ENCODE measurements around the gene CRIP2.

Gene CRIP2

GRCh38 chr14:105488781-105489541 is 14.3 kb downstream of the CRIP2 start:
- no peak for DNase-seq (ENCODE audit: low read depth)

GRCh38 chr14:105489542-105490266 is 15.1 kb downstream of the CRIP2 start:
- DNase-seq (ENCODE audit: low read depth) = peak; percentile 81

GRCh38 chr14:105490267-105490571 is 15.6 kb downstream of the CRIP2 start:
- DNase-seq (ENCODE audit: low read depth) = no peak

- peak; percentile 98 for DNase-seq (ENCODE audit: low read depth)
Measured at GRCh38 chr14:105490572-105491365, 16.1 kb downstream of the CRIP2 start, which contains the start of gene TEDC1. Gene TEDC1, plus strand, starts transcription at chr14:105491246. Its CDS starts 130 bp downstream, at chr14:105491376.

- peak; percentile 70 for DNase-seq (ENCODE audit: low read depth)
Measured at GRCh38 chr14:105491366-105491973, 16.8 kb downstream of the CRIP2 start.

GRCh38 chr14:105492031-105492970 is 17.7 kb downstream of the CRIP2 start:
- DNase-seq (ENCODE audit: low read depth) = no peak

- DNase-seq (ENCODE audit: low read depth) = no peak
Measured at GRCh38 chr14:105492971-105493871, 18.6 kb downstream of the CRIP2 start.

- no peak for DNase-seq (ENCODE audit: low read depth)
Measured at GRCh38 chr14:105493921-105494605, 19.4 kb downstream of the CRIP2 start.

- DNase-seq (ENCODE audit: low read depth) = no peak
Measured at GRCh38 chr14:105494606-105494929, 19.9 kb downstream of the CRIP2 start.

GRCh38 chr14:105495101-105495989 is 20.7 kb downstream of the CRIP2 start:
- DNase-seq (ENCODE audit: low read depth) = no peak

GRCh38 chr14:105495990-105496830 is 21.6 kb downstream of the CRIP2 start:
- DNase-seq (ENCODE audit: low read depth) = no peak

GRCh38 chr14:105496831-105497591 is 22.4 kb downstream of the CRIP2 start:
- no peak for DNase-seq (ENCODE audit: low read depth)

GRCh38 chr14:105497671-105498429 is 23.2 kb downstream of the CRIP2 start:
- no peak for DNase-seq (ENCODE audit: low read depth)

GRCh38 chr14:105498430-105499255 is 24.0 kb downstream of the CRIP2 start:
- DNase-seq (ENCODE audit: low read depth) = no peak
